WTC11 (cell line): ENCODE results near the gene FBXL7. TPM values are rescaled to one million over a fixed set of nuclear protein-coding genes. Genes with fewer than 3 reads are reported as not detected.

Experiments used
- ATAC-seq: fragments of 200-7000 bp; cut with Tn5 transposase; 2 replicates; pipeline ENCODE4 v1.10.0; 2021; ENCODE audit warnings: mild to moderate bottlenecking, moderate library complexity
- CTCF ChIA-PET: fragments of 300-600 bp; sonication (Branson Sonifier 250); formaldehyde crosslinking; loops from one replicate; lab custom pipeline; 2021; ENCODE audit warnings: antibody characterized with exemption; lab: Charles Lee
- POLR2A ChIA-PET: fragments of 350-600 bp; sonication (Branson Sonifier 250); formaldehyde crosslinking; loops from one replicate; lab custom pipeline; 2021; ENCODE audit warnings: antibody characterized with exemption; lab: Charles Lee
- DNase-seq: peaks from one replicate; pipeline ENCODE4 v3.0.0; 2021; ENCODE audit warnings: low spot score
- H3K27ac Mint-ChIP-seq: 2 replicates; pipeline ENCODE4 v1.8.0; 2021; ENCODE audit warnings: mixed read lengths
- H3K27me3 Mint-ChIP-seq: 2 replicates; pipeline ENCODE4 v1.8.0; 2021; ENCODE audit warnings: low read depth, mild to moderate bottlenecking, moderate library complexity, mixed read lengths
- H3K36me3 Mint-ChIP-seq: 2 replicates; pipeline ENCODE4 v1.8.0; 2021; ENCODE audit warnings: mixed read lengths
- H3K4me1 Mint-ChIP-seq: 2 replicates; pipeline ENCODE4 v1.8.0; 2022; ENCODE audit warnings: mixed read lengths
- H3K4me3 Mint-ChIP-seq: 2 replicates; pipeline ENCODE4 v1.8.0; 2021; ENCODE audit warnings: mild to moderate bottlenecking, moderate library complexity, mixed read lengths
- H3K9me3 Mint-ChIP-seq: 2 replicates; pipeline ENCODE4 v1.8.0; 2021; ENCODE audit warnings: mixed read lengths
- CREM ChIP-seq: sonication (generic); formaldehyde crosslinking; IDR thresholded peaks from 2 replicates; pipeline ENCODE4 v1.8.1; 2022; ENCODE audit warnings: mild to moderate bottlenecking, missing genetic modification reagents, moderate library complexity
- EMX1 ChIP-seq: fragments of 250-450 bp; sonication (Bioruptor Pico); IDR thresholded peaks from 2 replicates; pipeline ENCODE4 v1.8.0; 2021; ENCODE audit warnings: mild to moderate bottlenecking
- FOXP1 ChIP-seq: sonication (generic); formaldehyde crosslinking; IDR thresholded peaks from 2 replicates; pipeline ENCODE4 v1.8.0; 2022; ENCODE audit warnings: missing genetic modification reagents, mild to moderate bottlenecking, moderate library complexity, borderline replicate concordance
- GRHL2 ChIP-seq: fragments of 250-450 bp; sonication (Bioruptor Pico); IDR thresholded peaks from 2 replicates; pipeline ENCODE4 v1.8.0; 2022; ENCODE audit warnings: mild to moderate bottlenecking, moderate library complexity; ENCODE audit not compliant: insufficient replicate concordance, severe bottlenecking
- GTF2I ChIP-seq: fragments of 250-450 bp; sonication (Bioruptor Pico); conservative IDR thresholded peaks from 2 replicates; pipeline ENCODE4 v1.4.0; 2021; ENCODE audit warnings: mild to moderate bottlenecking
- JAZF1 ChIP-seq: fragments of 250-450 bp; sonication (Bioruptor Pico); IDR thresholded peaks from 2 replicates; pipeline ENCODE4 v1.9.0; 2021; ENCODE audit warnings: moderate library complexity, mild to moderate bottlenecking, inconsistent platforms
- JUN ChIP-seq: sonication (generic); formaldehyde crosslinking; IDR thresholded peaks from 2 replicates; pipeline ENCODE4 v1.8.0; 2023; ENCODE audit warnings: mild to moderate bottlenecking, missing genetic modification reagents
- MYBL2 ChIP-seq: sonication (generic); formaldehyde crosslinking; IDR thresholded peaks from 2 replicates; pipeline ENCODE4 v1.8.1; 2023; ENCODE audit warnings: mild to moderate bottlenecking, moderate library complexity, missing genetic modification reagents
- NFE2L1 ChIP-seq: sonication (generic); formaldehyde crosslinking; IDR thresholded peaks from 2 replicates; pipeline ENCODE4 v1.8.1; 2023; ENCODE audit warnings: missing genetic modification reagents
- NFYB ChIP-seq: sonication (generic); formaldehyde crosslinking; conservative IDR thresholded peaks from 2 replicates; pipeline ENCODE4 v1.8.0; 2022; ENCODE audit warnings: low read depth, missing genetic modification reagents
- PREB ChIP-seq: sonication (generic); formaldehyde crosslinking; IDR thresholded peaks from 2 replicates; pipeline ENCODE4 v1.8.1; 2022; ENCODE audit warnings: mild to moderate bottlenecking, missing genetic modification reagents, moderate library complexity, borderline replicate concordance
- TEAD1 ChIP-seq: sonication (generic); formaldehyde crosslinking; IDR thresholded peaks from 2 replicates; pipeline ENCODE4 v1.8.0; 2022; ENCODE audit warnings: mild to moderate bottlenecking, missing genetic modification reagents
- TEAD4 ChIP-seq: sonication (generic); formaldehyde crosslinking; IDR thresholded peaks from 2 replicates; pipeline ENCODE4 v1.8.0; 2022; ENCODE audit warnings: mild to moderate bottlenecking, missing genetic modification reagents
- TP53 ChIP-seq: sonication (generic); formaldehyde crosslinking; IDR thresholded peaks from 2 replicates; pipeline ENCODE4 v1.8.1; 2023; ENCODE audit warnings: mild to moderate bottlenecking, missing genetic modification reagents
- ZNF138 ChIP-seq: sonication (generic); formaldehyde crosslinking; conservative IDR thresholded peaks from 2 replicates; pipeline ENCODE4 v1.8.1; 2022; ENCODE audit warnings: mild to moderate bottlenecking, moderate library complexity, missing genetic modification reagents
- ZNF263 ChIP-seq: sonication (generic); formaldehyde crosslinking; IDR thresholded peaks from 2 replicates; pipeline ENCODE4 v1.8.1; 2022; ENCODE audit warnings: low read depth, mild to moderate bottlenecking, moderate library complexity, missing genetic modification reagents
- ZNF532 ChIP-seq: fragments of 250-450 bp; sonication (Bioruptor Pico); IDR thresholded peaks from 2 replicates; pipeline ENCODE4 v1.9.0; 2021; ENCODE audit warnings: mild to moderate bottlenecking, borderline replicate concordance
- total RNA-seq: library from RNA; stranded (reverse); gene quantifications from 3 replicates; pipeline ENCODE4 v1.2.3, GENCODE V29; 2021
- TF ChIP-seq, protein P1 (sequence below): sonication (generic); formaldehyde crosslinking; IDR thresholded peaks from 2 replicates; pipeline ENCODE4 v1.8.1; 2022; ENCODE audit warnings: low read depth, mild to moderate bottlenecking, moderate library complexity, missing genetic modification reagents, borderline replicate concordance
- TF ChIP-seq, protein P2 (sequence below): fragments of 250-450 bp; sonication (Bioruptor Pico); IDR thresholded peaks from 2 replicates; pipeline ENCODE4 v2.1.2; 2022; ENCODE audit warnings: mild to moderate bottlenecking, moderate library complexity
- TF ChIP-seq, protein P3 (sequence below): sonication (generic); formaldehyde crosslinking; IDR thresholded peaks from 2 replicates; pipeline ENCODE4 v1.8.0; 2022; ENCODE audit warnings: mild to moderate bottlenecking, missing genetic modification reagents
- TF ChIP-seq, protein P4 (sequence below): sonication (generic); formaldehyde crosslinking; IDR thresholded peaks from 2 replicates; pipeline ENCODE4 v1.8.1; 2023; ENCODE audit warnings: mild to moderate bottlenecking, missing genetic modification reagents, borderline replicate concordance

Gene FBXL7
- total RNA-seq, 1 experiment from 2014 or later = 13.8 TPM

DNA sequence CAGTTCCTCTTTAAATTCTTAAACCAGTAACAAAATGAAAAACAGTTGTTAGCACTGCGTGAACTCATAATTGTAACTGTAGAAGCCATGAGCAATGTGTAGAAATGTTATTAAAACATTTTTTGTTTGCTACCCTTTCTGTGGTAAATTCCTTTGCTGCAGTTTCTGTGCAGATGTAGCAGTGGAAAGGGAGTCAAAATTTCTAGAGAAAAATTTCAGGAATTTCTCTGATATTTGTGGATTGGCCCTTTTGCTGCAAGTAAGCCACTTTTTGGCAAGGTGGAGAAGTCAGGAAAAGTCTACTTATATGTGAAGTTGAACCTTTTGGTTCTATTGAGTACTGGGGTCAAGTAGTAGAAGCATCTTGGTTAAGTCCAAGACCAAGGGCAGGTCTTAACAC lies 10.1 kb downstream of the FBXL7 start:
- H3K27ac Mint-ChIP-seq = no peak overlapping the region
- DNase-seq (no peak), ATAC-seq (no peak)
- TF ChIP-seq ZNF138 (CRISPR knock-in tag) = no peak
- TF ChIP-seq CREM (CRISPR knock-in tag) = no peak
- TF ChIP-seq MYBL2 (CRISPR knock-in tag) = no peak
- TF ChIP-seq JUN = no peak
- TF ChIP-seq NFYB (CRISPR knock-in tag) = no peak
- TF ChIP-seq GTF2I (CRISPR knock-in tag) = no peak
- TF ChIP-seq ZNF263 (CRISPR knock-in tag) = no peak
- no peak for TF ChIP-seq ZNF532
- TF ChIP-seq, protein P1, sequence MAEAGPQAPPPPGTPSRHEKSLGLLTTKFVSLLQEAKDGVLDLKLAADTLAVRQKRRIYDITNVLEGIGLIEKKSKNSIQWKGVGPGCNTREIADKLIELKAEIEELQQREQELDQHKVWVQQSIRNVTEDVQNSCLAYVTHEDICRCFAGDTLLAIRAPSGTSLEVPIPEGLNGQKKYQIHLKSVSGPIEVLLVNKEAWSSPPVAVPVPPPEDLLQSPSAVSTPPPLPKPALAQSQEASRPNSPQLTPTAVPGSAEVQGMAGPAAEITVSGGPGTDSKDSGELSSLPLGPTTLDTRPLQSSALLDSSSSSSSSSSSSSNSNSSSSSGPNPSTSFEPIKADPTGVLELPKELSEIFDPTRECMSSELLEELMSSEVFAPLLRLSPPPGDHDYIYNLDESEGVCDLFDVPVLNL (CRISPR knock-in tag) = no peak
- TF ChIP-seq, protein P2, sequence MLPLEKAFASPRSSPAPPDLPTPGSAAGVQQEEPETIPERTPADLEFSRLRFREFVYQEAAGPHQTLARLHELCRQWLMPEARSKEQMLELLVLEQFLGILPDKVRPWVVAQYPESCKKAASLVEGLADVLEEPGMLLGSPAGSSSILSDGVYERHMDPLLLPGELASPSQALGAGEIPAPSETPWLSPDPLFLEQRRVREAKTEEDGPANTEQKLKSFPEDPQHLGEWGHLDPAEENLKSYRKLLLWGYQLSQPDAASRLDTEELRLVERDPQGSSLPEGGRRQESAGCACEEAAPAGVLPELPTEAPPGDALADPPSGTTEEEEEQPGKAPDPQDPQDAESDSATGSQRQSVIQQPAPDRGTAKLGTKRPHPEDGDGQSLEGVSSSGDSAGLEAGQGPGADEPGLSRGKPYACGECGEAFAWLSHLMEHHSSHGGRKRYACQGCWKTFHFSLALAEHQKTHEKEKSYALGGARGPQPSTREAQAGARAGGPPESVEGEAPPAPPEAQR = no peak
- TF ChIP-seq, protein P3, sequence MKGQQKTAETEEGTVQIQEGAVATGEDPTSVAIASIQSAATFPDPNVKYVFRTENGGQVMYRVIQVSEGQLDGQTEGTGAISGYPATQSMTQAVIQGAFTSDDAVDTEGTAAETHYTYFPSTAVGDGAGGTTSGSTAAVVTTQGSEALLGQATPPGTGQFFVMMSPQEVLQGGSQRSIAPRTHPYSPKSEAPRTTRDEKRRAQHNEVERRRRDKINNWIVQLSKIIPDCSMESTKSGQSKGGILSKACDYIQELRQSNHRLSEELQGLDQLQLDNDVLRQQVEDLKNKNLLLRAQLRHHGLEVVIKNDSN (CRISPR knock-in tag) = no peak
- TF ChIP-seq EMX1 = no peak
- no peaks in the 10 kb centered on the region for H3K36me3 Mint-ChIP-seq
- peaks cover 37% of the 10 kb centered on the region for H3K4me1 Mint-ChIP-seq
- no peak overlapping the region for H3K4me3 Mint-ChIP-seq
- POLR2A ChIA-PET = no interaction called here
- CTCF ChIA-PET = interaction anchor here (1.7 kb wide), 1 partner anchor 8 kb away, joined by 4 read pairs; no protein-coding TSS in a partner anchor
- no peaks in the 10 kb centered on the region for H3K27me3 Mint-ChIP-seq
- H3K9me3 Mint-ChIP-seq = no peaks in the 10 kb centered on the region

DNA sequence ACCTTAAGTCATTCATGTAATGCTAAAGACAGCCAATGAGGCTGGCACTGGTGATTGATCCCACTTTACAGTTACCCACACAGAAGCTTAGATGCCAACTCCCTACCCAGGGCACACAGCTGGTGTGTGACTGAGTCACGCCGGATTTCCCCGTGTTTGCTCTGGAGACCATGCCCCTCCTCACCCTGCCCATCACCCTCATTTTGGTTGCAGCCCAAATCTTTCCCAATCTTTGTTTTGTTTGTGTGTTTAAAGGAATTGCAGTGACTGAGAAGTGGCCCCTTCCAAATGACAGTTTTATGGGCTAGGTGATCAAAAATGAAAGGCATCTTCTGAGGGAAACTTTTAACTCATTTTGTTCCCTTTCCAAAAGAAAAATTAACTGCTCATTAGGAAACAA lies 10.9 kb downstream of the FBXL7 start:
- POLR2A ChIA-PET = no interaction called here
- no peaks in the 10 kb centered on the region for H3K36me3 Mint-ChIP-seq
- H3K27me3 Mint-ChIP-seq = no peaks in the 10 kb centered on the region
- TF ChIP-seq NFE2L1 = no peak
- no peak for TF ChIP-seq FOXP1
- no peak for TF ChIP-seq PREB
- TF ChIP-seq ZNF138 (CRISPR knock-in tag) = no peak
- no peak for TF ChIP-seq GRHL2 (CRISPR knock-in tag)
- TF ChIP-seq TEAD4 (CRISPR knock-in tag) = no peak
- TF ChIP-seq NFYB (CRISPR knock-in tag) = no peak
- no peak for TF ChIP-seq JAZF1 (CRISPR knock-in tag)
- TF ChIP-seq, protein P4, sequence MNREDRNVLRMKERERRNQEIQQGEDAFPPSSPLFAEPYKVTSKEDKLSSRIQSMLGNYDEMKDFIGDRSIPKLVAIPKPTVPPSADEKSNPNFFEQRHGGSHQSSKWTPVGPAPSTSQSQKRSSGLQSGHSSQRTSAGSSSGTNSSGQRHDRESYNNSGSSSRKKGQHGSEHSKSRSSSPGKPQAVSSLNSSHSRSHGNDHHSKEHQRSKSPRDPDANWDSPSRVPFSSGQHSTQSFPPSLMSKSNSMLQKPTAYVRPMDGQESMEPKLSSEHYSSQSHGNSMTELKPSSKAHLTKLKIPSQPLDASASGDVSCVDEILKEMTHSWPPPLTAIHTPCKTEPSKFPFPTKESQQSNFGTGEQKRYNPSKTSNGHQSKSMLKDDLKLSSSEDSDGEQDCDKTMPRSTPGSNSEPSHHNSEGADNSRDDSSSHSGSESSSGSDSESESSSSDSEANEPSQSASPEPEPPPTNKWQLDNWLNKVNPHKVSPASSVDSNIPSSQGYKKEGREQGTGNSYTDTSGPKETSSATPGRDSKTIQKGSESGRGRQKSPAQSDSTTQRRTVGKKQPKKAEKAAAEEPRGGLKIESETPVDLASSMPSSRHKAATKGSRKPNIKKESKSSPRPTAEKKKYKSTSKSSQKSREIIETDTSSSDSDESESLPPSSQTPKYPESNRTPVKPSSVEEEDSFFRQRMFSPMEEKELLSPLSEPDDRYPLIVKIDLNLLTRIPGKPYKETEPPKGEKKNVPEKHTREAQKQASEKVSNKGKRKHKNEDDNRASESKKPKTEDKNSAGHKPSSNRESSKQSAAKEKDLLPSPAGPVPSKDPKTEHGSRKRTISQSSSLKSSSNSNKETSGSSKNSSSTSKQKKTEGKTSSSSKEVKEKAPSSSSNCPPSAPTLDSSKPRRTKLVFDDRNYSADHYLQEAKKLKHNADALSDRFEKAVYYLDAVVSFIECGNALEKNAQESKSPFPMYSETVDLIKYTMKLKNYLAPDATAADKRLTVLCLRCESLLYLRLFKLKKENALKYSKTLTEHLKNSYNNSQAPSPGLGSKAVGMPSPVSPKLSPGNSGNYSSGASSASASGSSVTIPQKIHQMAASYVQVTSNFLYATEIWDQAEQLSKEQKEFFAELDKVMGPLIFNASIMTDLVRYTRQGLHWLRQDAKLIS (CRISPR knock-in tag) = no peak
- TF ChIP-seq JUN = no peak
- TF ChIP-seq TEAD1 (CRISPR knock-in tag) = no peak
- no peak for TF ChIP-seq TP53
- H3K4me3 Mint-ChIP-seq = no peak overlapping the region
- H3K27ac Mint-ChIP-seq = no peak overlapping the region
- peaks cover 33% of the 10 kb centered on the region for H3K4me1 Mint-ChIP-seq
- no peaks in the 10 kb centered on the region for H3K9me3 Mint-ChIP-seq
- no peak for DNase-seq
- ATAC-seq = no peak
- CTCF ChIA-PET = interaction anchor here (1.7 kb wide), 1 partner anchor 9 kb away, joined by 4 read pairs; no protein-coding TSS in a partner anchor
